HG02798 (cell line): ENCODE data around the gene RALBP1.

Experiments
- ATAC-seq: cut with Tn5 transposase; IDR thresholded peaks from one replicate; pipeline ENCODE4 v1.9.1; 2021; ENCODE audit warnings: mild to moderate bottlenecking; ENCODE audit not compliant: unreplicated experiment, poor library complexity

The RALBP1 gene

DNA sequence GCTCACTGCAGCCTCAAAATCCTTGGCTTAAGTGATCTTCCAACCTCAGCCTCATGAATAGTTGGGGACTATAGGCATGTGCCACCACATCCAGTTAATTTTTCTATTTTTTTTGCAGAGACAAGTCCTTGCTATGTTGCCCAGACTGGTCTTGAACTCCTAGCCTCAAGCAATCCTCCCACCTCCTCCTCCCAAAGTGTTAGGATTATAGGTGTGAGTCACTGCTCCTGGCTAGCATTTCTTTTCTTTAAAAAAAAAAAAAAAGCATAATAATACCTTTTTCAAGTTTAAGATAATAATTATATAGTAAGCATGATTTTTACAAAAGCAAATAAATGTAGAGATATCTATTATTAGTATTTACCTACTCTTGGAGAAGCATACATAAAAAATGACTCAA, 103.0 kb downstream of the RALBP1 start:
- no peak for ATAC-seq

DNA sequence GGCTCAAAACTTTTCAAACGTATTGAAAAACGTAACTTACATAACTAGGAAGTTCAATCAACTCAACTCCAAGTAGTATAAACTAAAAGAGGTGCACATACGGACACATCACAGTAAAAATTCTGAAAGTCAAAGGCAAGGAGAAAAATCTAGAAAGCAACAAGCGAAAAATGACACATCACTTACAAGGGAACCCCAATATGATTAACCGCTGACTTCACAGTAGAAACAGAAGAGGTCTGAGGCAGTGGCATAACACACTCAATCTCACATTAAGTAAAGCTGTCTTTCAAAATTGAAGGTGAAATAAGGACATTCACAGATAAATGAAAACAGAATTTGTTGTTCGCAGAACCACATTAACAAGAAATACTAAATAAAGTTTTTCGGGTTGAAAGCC, 106.4 kb downstream of the RALBP1 start:
- no peak for ATAC-seq

DNA sequence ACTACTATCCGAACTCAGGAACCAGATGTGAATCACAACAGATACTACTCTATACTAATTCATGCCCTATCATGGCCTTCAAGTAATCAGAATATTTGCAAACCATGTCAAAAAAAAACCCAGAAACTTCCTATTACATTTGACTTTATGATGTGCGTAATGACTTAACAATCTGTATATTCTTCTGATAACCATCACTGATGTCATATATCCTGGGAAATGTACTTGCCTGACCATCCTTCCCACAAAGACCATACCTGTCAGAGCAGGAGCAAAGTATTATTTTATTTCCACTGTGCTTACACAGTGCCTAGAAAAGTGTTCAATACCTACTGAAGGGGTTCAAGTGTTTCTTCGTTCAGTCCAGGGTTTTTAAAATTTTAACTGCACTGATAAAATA, 111.5 kb downstream of the RALBP1 start:
- no peak for ATAC-seq
